GM23338 (cell line): Measurements from ENCODE around the gene YBX2. TPM values are rescaled to one million over a fixed set of nuclear protein-coding genes. Genes with fewer than 3 reads are reported as not detected.
"Not testable (repeated sequence)": the region's sequence is repeated elsewhere in the genome, so short reads cannot be mapped to it uniquely, and the experiment has no call there.

Source experiments
- ATAC-seq: fragments of 200-7000 bp; cut with Tn5 transposase; 3 replicates; pipeline ENCODE4 v1.9.1; 2020
- DNase-seq: peaks from one replicate; pipeline ENCODE4 v3.0.0-alpha.2; 2015; ENCODE audit warnings: low spot score
- H2AFZ ChIP-seq: fragments of 200-600 bp; sonication (generic); 2 replicates; pipeline ENCODE4 v1.8.0; 2016; ENCODE audit warnings: antibody characterized with exemption, mild to moderate bottlenecking, moderate library complexity
- H3F3A ChIP-seq: fragments of 200-600 bp; sonication (generic); replicated peaks from 2 replicates; pipeline ENCODE4 v1.8.0; 2017; ENCODE audit warnings: antibody characterized with exemption, mixed run types, low read depth
- H3K27ac ChIP-seq: fragments of 200-600 bp; sonication (generic); 2 replicates; pipeline ENCODE4 v1.6.1; 2016; ENCODE audit warnings: low read depth
- H3K27me3 ChIP-seq: fragments of 200-600 bp; sonication (generic); 2 replicates; pipeline ENCODE4 v1.8.0; 2016; ENCODE audit warnings: mild to moderate bottlenecking, mixed run types, moderate library complexity; ENCODE audit not compliant: insufficient read depth
- H3K36me3 ChIP-seq: fragments of 200-600 bp; sonication (generic); 2 replicates; pipeline ENCODE4 v1.8.0; 2016; ENCODE audit warnings: mild to moderate bottlenecking; ENCODE audit not compliant: insufficient read depth
- H3K4me1 ChIP-seq: fragments of 200-600 bp; sonication (generic); 2 replicates; pipeline ENCODE4 v1.8.0; 2016; ENCODE audit warnings: mild to moderate bottlenecking, moderate library complexity; ENCODE audit not compliant: insufficient read depth
- H3K4me2 ChIP-seq: fragments of 200-600 bp; sonication (generic); 2 replicates; pipeline ENCODE4 v1.7.1; 2017; ENCODE audit warnings: mixed run types
- H3K4me3 ChIP-seq: fragments of 200-600 bp; sonication (generic); 2 replicates; pipeline ENCODE4 v1.6.1; 2016; ENCODE audit warnings: mixed run types
- H3K79me2 ChIP-seq: fragments of 200-600 bp; sonication (generic); replicated peaks from 2 replicates; pipeline ENCODE4 v1.8.0; 2017; ENCODE audit warnings: mild to moderate bottlenecking; ENCODE audit not compliant: insufficient read depth
- H3K9me2 ChIP-seq: fragments of 200-600 bp; sonication (generic); 2 replicates; pipeline ENCODE4 v1.8.0; 2017; ENCODE audit not compliant: insufficient read depth
- H4K20me1 ChIP-seq: fragments of 200-600 bp; sonication (generic); replicated peaks from 2 replicates; pipeline ENCODE4 v1.8.0; 2017; ENCODE audit warnings: mild to moderate bottlenecking; ENCODE audit not compliant: insufficient read depth
- H3K27ac Mint-ChIP-seq: 2 replicates; pipeline ENCODE4 v1.8.0; 2020; ENCODE audit warnings: inconsistent platforms, mild to moderate bottlenecking, moderate library complexity, mixed read lengths
- H3K27me3 Mint-ChIP-seq: 3 replicates; pipeline ENCODE4 v1.8.0; 2022; ENCODE audit warnings: low read depth, mild to moderate bottlenecking, moderate library complexity, mixed read lengths, inconsistent platforms; ENCODE audit not compliant: insufficient read depth, poor library complexity
- H3K36me3 Mint-ChIP-seq: 3 replicates; pipeline ENCODE4 v1.8.0; 2021; ENCODE audit warnings: low read depth, mild to moderate bottlenecking, inconsistent platforms, moderate library complexity, mixed read lengths
- H3K4me1 Mint-ChIP-seq: 3 replicates; pipeline ENCODE4 v1.8.0; 2020; ENCODE audit warnings: mild to moderate bottlenecking, inconsistent platforms, mixed read lengths
- H3K4me3 Mint-ChIP-seq: 3 replicates; pipeline ENCODE4 v1.8.0; 2021; ENCODE audit warnings: moderate library complexity, mild to moderate bottlenecking, inconsistent platforms, mixed read lengths
- H3K9me3 Mint-ChIP-seq: 3 replicates; pipeline ENCODE4 v1.8.0; 2020; ENCODE audit warnings: moderate library complexity, mild to moderate bottlenecking, inconsistent platforms, mixed read lengths
- CREB1 ChIP-seq: fragments of 250-450 bp; sonication (Bioruptor Pico); IDR thresholded peaks from 2 replicates; pipeline ENCODE4 v1.5.0; 2020; ENCODE audit warnings: low read depth, mild to moderate bottlenecking, moderate library complexity
- CTCF ChIP-seq, 2 experiments: fragments of 200-600 bp in 1 of 2; sonication (generic) in 1 of 2; conservative IDR thresholded peaks; 2 replicates each; pipeline versions ENCODE4 v1.5.1 to v1.6.1; 2016 to 2017; ENCODE audit warnings: antibody characterized with exemption in 2 of 2, low read depth in 2 of 2, mild to moderate bottlenecking in 2 of 2, moderate library complexity in 1 of 2
- EZH2 ChIP-seq: fragments of 200-600 bp; sonication (generic); IDR thresholded peaks from one replicate; pipeline ENCODE4 v1.8.0; 2017; ENCODE audit warnings: antibody characterized with exemption, mild to moderate bottlenecking, low read depth; ENCODE audit not compliant: unreplicated experiment
- JUNB ChIP-seq: IDR thresholded peaks from one replicate; pipeline ENCODE4 v1.6.1; 2016; ENCODE audit warnings: antibody characterized with exemption; ENCODE audit not compliant: unreplicated experiment
- NANOG ChIP-seq: IDR thresholded peaks from 2 replicates; pipeline ENCODE4 v1.6.1; 2016; ENCODE audit warnings: antibody characterized with exemption, borderline replicate concordance
- REST ChIP-seq: IDR thresholded peaks from one replicate; pipeline ENCODE4 v1.6.1; 2018; ENCODE audit warnings: antibody characterized with exemption; ENCODE audit not compliant: unreplicated experiment
- ZNF114 ChIP-seq: fragments of 250-450 bp; sonication (Bioruptor Pico); IDR thresholded peaks from 2 replicates; pipeline ENCODE4 v1.5.0; 2020; ENCODE audit warnings: mild to moderate bottlenecking, moderate library complexity
- ZNF462 ChIP-seq: fragments of 250-450 bp; sonication (Bioruptor Pico); IDR thresholded peaks from 2 replicates; pipeline ENCODE4 v1.5.0; 2020; ENCODE audit warnings: mild to moderate bottlenecking, moderate library complexity
- polyA plus RNA-seq: library from polyadenylated mRNA; unstranded; fragments of >200 nt; fragmentation: Nextera tagmentation; extraction: Ambion mirVana; gene quantifications from 2 replicates; pipeline ENCODE4 v1.2.1, GENCODE V29; 2016
- total RNA-seq: library from RNA; depleted of rRNA; stranded (reverse); fragments of >200 nt; shearing (Covaris generic); gene quantifications from 2 replicates; pipeline ENCODE4 v1.2.3, GENCODE V29; 2014

The YBX2 gene
- total and polyA plus RNA-seq, 2 experiments from 2014 or later, result 22.5 to 36.5 TPM

GRCh38 chr17:7337600-7337999 lies 43.2 kb upstream of the YBX2 start:
- H3K4me2 ChIP-seq, result peak overlapping the region; percentile 78
- H3K4me1 ChIP-seq, result peaks cover 18% of the 10 kb centered on the region
- peak overlapping the region; percentile 73; the same call in 1 of the 2 replicates for H3K27ac Mint-ChIP-seq
- not testable (repeated sequence) for H3K36me3 Mint-ChIP-seq, H3K9me3 Mint-ChIP-seq, H2AFZ ChIP-seq, DNase-seq, ATAC-seq, H4K20me1 ChIP-seq, H3K27me3 Mint-ChIP-seq, H3K79me2 ChIP-seq, H3K27me3 ChIP-seq, H3K9me2 ChIP-seq, H3K36me3 ChIP-seq
- peak overlapping the region; percentile 95 for H3K27ac ChIP-seq
- peak overlapping the region; percentile 53; the same call in 1 of the 2 replicates for H3K4me3 ChIP-seq
- peak overlapping the region; percentile 66; the same call in 2 of the 3 replicates for H3K4me3 Mint-ChIP-seq
- H3K4me1 Mint-ChIP-seq, result peaks cover 24% of the 10 kb centered on the region
- peaks cover 21% of the 10 kb centered on the region for H3F3A ChIP-seq

- peak within 1 kb of the TSS; percentile 69 for H2AFZ ChIP-seq
- H3K27ac ChIP-seq, result peak within 1 kb of the TSS; percentile 95
- Mint-ChIP-seq H3K9me3 (no peaks in the 10 kb centered on the region), H3K27ac (peak within 1 kb of the TSS; percentile 87), H3K4me3 (peak within 1 kb of the TSS; percentile 66), H3K36me3 (peaks cover 6% of the 10 kb centered on the region), H3K4me1 (peaks cover 29% of the 10 kb centered on the region), H3K27me3 (peaks cover 7% of the 10 kb centered on the region)
- no peaks in the 10 kb centered on the region for H3K27me3 ChIP-seq
- no peaks in the 10 kb centered on the region for H4K20me1 ChIP-seq
- H3K4me3 ChIP-seq, result peak within 1 kb of the TSS; percentile 53
- DNase-seq, result peak; percentile 90
- ATAC-seq, result peak; percentile 94
- H3K9me2 ChIP-seq, result no peaks in the 10 kb centered on the region
- H3K36me3 ChIP-seq, result no peaks in the 10 kb centered on the region; the same call in 1 of the 2 replicates
- peaks cover 18% of the 10 kb centered on the region for H3K4me1 ChIP-seq
- H3F3A ChIP-seq, result peaks cover 26% of the 10 kb centered on the region
- no peaks in the 10 kb centered on the region for H3K79me2 ChIP-seq
- H3K4me2 ChIP-seq, result peak within 1 kb of the TSS; percentile 78
- TF ChIP-seq CREB1, result no peak
- no peak for TF ChIP-seq NANOG
- no peak for TF ChIP-seq JUNB
- no peak for TF ChIP-seq CTCF (conservative IDR thresholded peaks at IDR 0.05; ENCODE audit: low read depth in 2 of 2)
- no peak for TF ChIP-seq EZH2
- no peak for TF ChIP-seq REST
- TF ChIP-seq ZNF114 (CRISPR knock-in tag), result no peak
- TF ChIP-seq ZNF462 (CRISPR knock-in tag), result 0 out of 2 replicates have a peak, but pooled peaks have one; percentile 40
These were observed 42.1 kb upstream of the YBX2 start, which contains the start of gene ACAP1 for GRCh38 chr17:7336240-7337175. ACAP1 (plus strand) TSS chr17:7336529; CDS start chr17:7336735, 206 bp downstream.
